Vagina (tissue), 2 donors: Measurements from ENCODE around the gene ZGPAT. TPM values are rescaled to one million over a fixed set of nuclear protein-coding genes. Genes with fewer than 3 reads are reported as not detected.

Experiments
- DNase-seq, 2 donors: peaks; one replicate each; pipeline ENCODE4 v3.0.0-alpha.2; 2017; ENCODE audit errors: extremely low spot score in 2 of 2
- H3K27ac ChIP-seq: fragments of 200-600 bp; sonication (generic); one replicate; pipeline ENCODE4 v1.5.1; 2019
- H3K27me3 ChIP-seq: fragments of 200-600 bp; sonication (generic); one replicate; pipeline ENCODE4 v1.5.1; 2019
- H3K36me3 ChIP-seq, 2 donors: fragments of 200-600 bp; sonication (generic); one replicate each; pipeline ENCODE4 v1.5.1; 2017 to 2019
- H3K4me1 ChIP-seq: fragments of 200-600 bp; sonication (generic); one replicate; pipeline ENCODE4 v1.5.1; 2019
- H3K4me3 ChIP-seq, 2 donors: fragments of 200-600 bp; sonication (generic); 1 replicate in 1 of 2; 2 replicates in 1 of 2; pipeline ENCODE4 v1.5.1; 2016 to 2019
- H3K9me3 ChIP-seq: fragments of 200-600 bp; sonication (generic); one replicate; pipeline ENCODE4 v1.5.1; 2019
- CTCF ChIP-seq, 3 experiments: fragments of 450-650 bp in 2 of 3; fragments of 200-600 bp in 1 of 3; sonication (generic) in 1 of 3; IDR thresholded peaks; one replicate each; pipeline ENCODE4 v1.5.1; 2017 to 2019; ENCODE audit warnings: antibody characterized with exemption in 3 of 3, mild to moderate bottlenecking in 2 of 3, moderate library complexity in 2 of 3
- POLR2A ChIP-seq, 2 donors: fragments of 450-650 bp; IDR thresholded peaks; one replicate each; pipeline ENCODE4 v1.6.1; 2017; ENCODE audit warnings: antibody characterized with exemption in 2 of 2, mild to moderate bottlenecking in 2 of 2, moderate library complexity in 2 of 2
- POLR2AphosphoS5 ChIP-seq, 2 donors: sonication (generic); formaldehyde crosslinking; IDR thresholded peaks; one replicate each; pipeline ENCODE4 v1.9.0; 2017; ENCODE audit warnings: antibody characterized with exemption in 2 of 2, mild to moderate bottlenecking in 2 of 2, low read depth in 1 of 2; ENCODE audit not compliant: insufficient read depth in 1 of 2
- intact Hi-C: fragments of 100-400 bp; cut with DNase I; formaldehyde crosslinking; loops from one replicate; pipeline ENCODE4 v1.15.1; 2023
- total RNA-seq: library from RNA; depleted of rRNA; stranded (reverse); fragments of >200 nt; gene quantifications from one replicate; pipeline ENCODE4 v1.2.3, GENCODE V29; 2016

Gene ZGPAT
- total RNA-seq, 1 donor from 2014 or later, result 30.4 TPM

GRCh38 chr20:63745961-63746731 lies 38.3 kb downstream of the ZGPAT start:
- Histone ChIP-seq H3K4me1 (peaks cover 14% of the 10 kb centered on the region), H3K4me3 (no peak overlapping the region), H3K36me3 (peaks cover 0 to 19% of the 10 kb centered on the region in 2 donors), H3K27me3 (no peaks in the 10 kb centered on the region), H3K27ac (no peak overlapping the region), H3K9me3 (no peaks in the 10 kb centered on the region)
- TF ChIP-seq POLR2AphosphoS5 (IDR thresholded peaks at IDR 0.05; ENCODE audit: insufficient read depth in 1 of 2, low read depth in 1 of 2) (no peak), POLR2A (IDR thresholded peaks at IDR 0.05) (no peak), CTCF (IDR thresholded peaks at IDR 0.05) (no peak)
- DNase-seq, result no peak
- intact Hi-C loops, result no loop called here

GRCh38 chr20:63746751-63747315 lies 39.0 kb downstream of the ZGPAT start:
- TF ChIP-seq POLR2A (IDR thresholded peaks at IDR 0.05) (no peak), CTCF (IDR thresholded peaks at IDR 0.05) (no peak), POLR2AphosphoS5 (IDR thresholded peaks at IDR 0.05; ENCODE audit: insufficient read depth in 1 of 2, low read depth in 1 of 2) (no peak)
- H3K4me3 ChIP-seq, result no peak overlapping the region
- no peaks in the 10 kb centered on the region for H3K9me3 ChIP-seq
- no peak for DNase-seq
- intact Hi-C loops, result no loop called here
- H3K27ac ChIP-seq, result no peak overlapping the region
- H3K27me3 ChIP-seq, result no peaks in the 10 kb centered on the region
- H3K4me1 ChIP-seq, result peaks cover 7% of the 10 kb centered on the region
- H3K36me3 ChIP-seq, result peaks cover 0 to 19% of the 10 kb centered on the region in 2 donors

GRCh38 chr20:63747622-63748069 lies 39.8 kb downstream of the ZGPAT start:
- no peak for DNase-seq
- Histone ChIP-seq H3K4me3 (no peak overlapping the region), H3K27ac (no peak overlapping the region), H3K36me3 (peaks cover 0 to 11% of the 10 kb centered on the region in 2 donors), H3K9me3 (no peaks in the 10 kb centered on the region), H3K27me3 (no peaks in the 10 kb centered on the region), H3K4me1 (no peaks in the 10 kb centered on the region)
- TF ChIP-seq CTCF (IDR thresholded peaks at IDR 0.05), result no peak
- intact Hi-C loops, result no loop called here

GRCh38 chr20:63748070-63748933 lies 40.5 kb downstream of the ZGPAT start:
- H3K27ac ChIP-seq, result no peak overlapping the region
- TF ChIP-seq CTCF (IDR thresholded peaks at IDR 0.05) (no peak), POLR2A (IDR thresholded peaks at IDR 0.05) (no peak), POLR2AphosphoS5 (IDR thresholded peaks at IDR 0.05; ENCODE audit: insufficient read depth in 1 of 2, low read depth in 1 of 2) (no peak)
- H3K36me3 ChIP-seq, result peaks cover 0 to 4% of the 10 kb centered on the region in 2 donors
- intact Hi-C loops, result no loop called here
- no peaks in the 10 kb centered on the region for H3K9me3 ChIP-seq
- no peak overlapping the region for H3K4me3 ChIP-seq
- no peaks in the 10 kb centered on the region for H3K4me1 ChIP-seq
- no peak for DNase-seq
- no peaks in the 10 kb centered on the region for H3K27me3 ChIP-seq
